Stomach (tissue), 9 donors: Measurements from ENCODE around the gene ATXN1. TPM values are rescaled to one million over a fixed set of nuclear protein-coding genes. Genes with fewer than 3 reads are reported as not detected.

Experiments used
- DNase-seq, 2 donors: peaks; one replicate each; pipeline versions ENCODE4 v3.0.0 to v3.0.0-alpha.2; 2013 to 2019
- H3K27ac ChIP-seq, 5 donors: fragments of 200-600 bp in 4 of 5; sonication (generic) in 4 of 5; one replicate each; pipeline ENCODE4 v1.5.1; 2013 to 2019; ENCODE audit warnings: mild to moderate bottlenecking in 1 of 5, moderate library complexity in 1 of 5
- H3K27me3 ChIP-seq, 3 donors: fragments of 200-600 bp; sonication (generic); one replicate each; pipeline ENCODE4 v1.5.1; 2017 to 2019; ENCODE audit warnings: mixed run types in 1 of 3
- H3K36me3 ChIP-seq, 4 donors: fragments of 200-600 bp; sonication (generic); 1 replicate in 3 of 4; 2 replicates in 1 of 4; pipeline ENCODE4 v1.5.1; 2016 to 2019
- H3K4me1 ChIP-seq, 4 donors: fragments of 200-600 bp; sonication (generic); one replicate each; pipeline ENCODE4 v1.5.1; 2016 to 2019
- H3K4me3 ChIP-seq, 4 donors: fragments of 200-600 bp; sonication (generic) in 3 of 4; one replicate each; pipeline ENCODE4 v1.5.1; 2016 to 2019; ENCODE audit warnings: mild to moderate bottlenecking in 1 of 4
- H3K9me3 ChIP-seq, 4 donors: fragments of 200-600 bp; sonication (generic); one replicate each; pipeline ENCODE4 v1.5.1; 2016 to 2019
- EP300 ChIP-seq: sonication (generic); formaldehyde crosslinking; IDR thresholded peaks from one replicate; pipeline ENCODE4 v1.6.1; 2017; ENCODE audit warnings: antibody characterized with exemption
- POLR2A ChIP-seq, 4 donors: fragments of 450-650 bp; IDR thresholded peaks; one replicate each; pipeline ENCODE4 v1.6.1; 2016; ENCODE audit warnings: antibody characterized with exemption in 4 of 4, control low read depth in 2 of 4, mild to moderate bottlenecking in 1 of 4, moderate library complexity in 1 of 4
- POLR2AphosphoS5 ChIP-seq, 3 donors: sonication (generic); formaldehyde crosslinking; IDR thresholded peaks; one replicate each; pipeline ENCODE4 v1.6.1; 2016; ENCODE audit warnings: antibody characterized with exemption in 3 of 3
- WGBS, 5 donors: extraction: QIAGEN DNeasy Blood & Tissue Kit in 3 of 5; methylation state at CpG; one replicate each; pipeline versions ENCODE4 v1.1.5 to v1.1.7; 2013 to 2018; 5-methylcytosine and 5-hydroxymethylcytosine counted together
- intact Hi-C: fragments of 100-400 bp; cut with DNase I; formaldehyde crosslinking; loops from one replicate; pipeline ENCODE4 v1.15.1; 2023; ENCODE audit warnings: low total_unique reads
- polyA plus RNA-seq, 3 donors: library from polyadenylated mRNA; stranded (reverse); fragments of 200-250 nt; gene quantifications; one replicate each; pipeline ENCODE4 v1.2.3, GENCODE V29; 2013
- total RNA-seq, 5 donors: library from RNA; depleted of rRNA; stranded (reverse); fragments of >200 nt; gene quantifications; one replicate each; pipeline versions ENCODE4 v1.1.0 to v1.2.3, GENCODE V29; 2014 to 2016
- TF ChIP-seq, protein P1 (sequence below), 7 experiments: fragments of 450-650 bp in 4 of 7; fragments of 200-600 bp in 3 of 7; sonication (generic) in 3 of 7; IDR thresholded peaks; one replicate each; pipeline ENCODE4 v1.5.1; 2016 to 2019; ENCODE audit warnings: antibody characterized with exemption in 7 of 7, control low read depth in 2 of 7, mild to moderate bottlenecking in 1 of 7
- donor health status: healthy with polysubstance abuse.
- donor health status: Bipolar disorder and iron deficiency.
- donor health status: healthy.

ATXN1 gene
- total and polyA plus RNA-seq, 8 donors, result 5.2 to 106 (median 39.0) TPM

DNA sequence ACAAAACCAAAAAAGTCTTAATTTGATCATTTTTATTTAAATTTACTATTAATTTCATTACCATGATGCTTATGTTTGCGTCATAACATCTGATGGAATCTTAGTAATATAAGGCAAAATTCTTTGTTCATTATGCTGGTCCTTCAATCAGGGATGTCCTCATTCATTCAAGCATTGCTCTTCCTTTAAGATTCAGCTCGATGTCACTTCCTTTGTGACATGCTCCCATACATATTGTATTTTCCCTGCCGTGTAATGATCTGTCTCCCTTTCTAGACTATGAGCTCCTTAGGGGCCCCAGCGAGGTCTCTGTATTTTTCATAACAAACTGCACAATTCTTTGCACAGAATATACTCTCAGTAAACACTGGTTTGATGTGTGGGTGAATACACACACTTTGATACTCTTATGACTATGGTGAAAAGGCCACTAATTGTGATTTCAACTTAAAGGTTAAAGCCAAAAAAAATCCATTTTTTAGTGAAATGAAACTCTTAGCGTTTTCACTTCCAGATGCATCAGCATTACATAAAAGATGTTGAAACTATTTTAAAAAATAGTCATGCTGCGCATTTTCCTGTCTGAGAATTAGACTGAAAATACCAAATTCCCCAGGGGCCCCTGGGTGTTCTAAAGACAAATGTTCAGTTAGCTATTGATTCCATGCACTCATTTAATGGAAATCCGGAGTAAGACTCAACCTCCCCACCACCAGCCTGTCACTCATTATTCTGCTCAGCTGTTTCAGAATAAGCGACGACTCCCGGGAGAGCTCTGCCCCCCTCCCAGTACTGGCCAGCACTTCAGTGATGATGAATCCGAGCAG lies 169.7 kb downstream of the ATXN1 start:
- intact Hi-C loops, result no loop called here
- H3K4me1 ChIP-seq, result peaks cover 0 to 2% (median under 1%) of the 10 kb centered on the region in 4 donors
- no peaks in the 10 kb centered on the region for H3K27me3 ChIP-seq
- no peak overlapping the region for H3K4me3 ChIP-seq
- H3K9me3 ChIP-seq, result no peaks in the 10 kb centered on the region
- WGBS, 5 donors, result 78 to 83% (median 83%) methylated on average over 11 of the region's 11 CpGs
- no peak for TF ChIP-seq POLR2A (IDR thresholded peaks at IDR 0.05)
- TF ChIP-seq EP300, result no peak
- TF ChIP-seq, protein P1, sequence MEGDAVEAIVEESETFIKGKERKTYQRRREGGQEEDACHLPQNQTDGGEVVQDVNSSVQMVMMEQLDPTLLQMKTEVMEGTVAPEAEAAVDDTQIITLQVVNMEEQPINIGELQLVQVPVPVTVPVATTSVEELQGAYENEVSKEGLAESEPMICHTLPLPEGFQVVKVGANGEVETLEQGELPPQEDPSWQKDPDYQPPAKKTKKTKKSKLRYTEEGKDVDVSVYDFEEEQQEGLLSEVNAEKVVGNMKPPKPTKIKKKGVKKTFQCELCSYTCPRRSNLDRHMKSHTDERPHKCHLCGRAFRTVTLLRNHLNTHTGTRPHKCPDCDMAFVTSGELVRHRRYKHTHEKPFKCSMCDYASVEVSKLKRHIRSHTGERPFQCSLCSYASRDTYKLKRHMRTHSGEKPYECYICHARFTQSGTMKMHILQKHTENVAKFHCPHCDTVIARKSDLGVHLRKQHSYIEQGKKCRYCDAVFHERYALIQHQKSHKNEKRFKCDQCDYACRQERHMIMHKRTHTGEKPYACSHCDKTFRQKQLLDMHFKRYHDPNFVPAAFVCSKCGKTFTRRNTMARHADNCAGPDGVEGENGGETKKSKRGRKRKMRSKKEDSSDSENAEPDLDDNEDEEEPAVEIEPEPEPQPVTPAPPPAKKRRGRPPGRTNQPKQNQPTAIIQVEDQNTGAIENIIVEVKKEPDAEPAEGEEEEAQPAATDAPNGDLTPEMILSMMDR (IDR thresholded peaks at IDR 0.05), result no peak
- TF ChIP-seq POLR2AphosphoS5 (IDR thresholded peaks at IDR 0.05), result no peak
- DNase-seq, result no peak
- H3K36me3 ChIP-seq, result peaks cover 0 to 4% (median under 1%) of the 10 kb centered on the region in 4 donors
- H3K27ac ChIP-seq, result no peak overlapping the region

DNA sequence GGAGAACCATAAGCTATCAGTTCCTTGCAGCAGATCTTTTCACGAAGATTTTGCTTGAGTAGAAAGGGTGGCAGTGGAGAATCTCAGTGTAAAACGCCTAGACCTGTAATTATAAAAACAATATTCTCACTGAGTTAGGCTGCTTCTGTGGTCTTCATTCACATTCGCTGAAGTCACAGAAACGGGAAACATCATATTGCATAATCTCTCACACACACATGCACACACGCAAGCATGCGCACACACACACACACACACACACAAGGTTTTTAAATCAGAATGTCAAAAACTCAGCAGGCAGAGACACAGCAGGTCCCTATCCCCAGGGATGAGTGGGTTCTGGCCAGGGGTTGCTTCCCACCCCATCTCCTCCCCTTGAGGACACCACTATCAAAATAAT lies 175.5 kb downstream of the ATXN1 start:
- TF ChIP-seq EP300, result no peak
- no peak for TF ChIP-seq POLR2A (IDR thresholded peaks at IDR 0.05)
- TF ChIP-seq, protein P1 (IDR thresholded peaks at IDR 0.05), result no peak
- no peak for TF ChIP-seq POLR2AphosphoS5 (IDR thresholded peaks at IDR 0.05)
- WGBS, 5 donors, result 77 to 94% (median 85%) methylated on average over 6 of the region's 6 CpGs
- no peak overlapping the region for H3K4me3 ChIP-seq
- intact Hi-C loops, result no loop called here
- H3K27me3 ChIP-seq, result no peaks in the 10 kb centered on the region
- peaks cover 0 to 10% (median 6%) of the 10 kb centered on the region in 4 donors for H3K4me1 ChIP-seq
- H3K27ac ChIP-seq, result peak overlapping the region in 2 of 5 donors; percentile 33 to 60
- no peak for DNase-seq
- H3K36me3 ChIP-seq, result peaks cover 0 to 24% (median 21%) of the 10 kb centered on the region in 4 donors
- no peaks in the 10 kb centered on the region for H3K9me3 ChIP-seq

DNA sequence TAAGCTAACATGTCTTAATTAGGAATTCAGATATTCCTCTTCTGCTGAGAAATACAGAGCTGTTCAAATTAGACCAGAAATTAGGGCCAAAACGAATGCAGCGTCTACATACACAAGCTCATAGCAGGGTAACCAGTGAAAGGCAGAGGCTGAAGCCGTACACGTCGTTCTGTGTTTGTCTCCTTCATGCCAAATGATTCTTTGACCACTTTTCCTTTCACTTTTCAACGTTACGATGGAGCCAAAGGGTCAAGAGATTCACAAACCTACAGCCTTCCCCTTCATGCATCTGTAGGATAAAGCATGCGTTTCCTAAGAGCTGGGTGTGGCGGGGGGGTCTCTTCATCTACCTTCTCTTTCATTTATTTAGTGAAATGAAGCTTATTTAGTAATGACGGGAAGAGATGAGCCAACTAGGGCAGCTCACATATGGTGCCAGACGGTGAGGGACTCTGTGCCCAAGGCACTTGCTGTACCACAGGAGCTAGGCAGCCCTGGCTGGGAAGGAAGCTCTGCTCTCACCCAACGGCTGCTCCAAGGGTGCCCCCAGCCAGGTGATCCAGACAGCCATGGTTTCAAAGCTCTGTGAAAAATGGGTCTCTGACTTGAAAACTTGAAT lies 178.0 kb downstream of the ATXN1 start:
- peaks cover 0 to 10% (median 6%) of the 10 kb centered on the region in 4 donors for H3K4me1 ChIP-seq
- DNase-seq, result no peak
- intact Hi-C loops, result no loop called here

More for the DNA sequence above, 178.0 kb downstream of the ATXN1 start:
- H3K27ac ChIP-seq, result peak overlapping the region in 3 of 5 donors; percentile 22 to 65 (median 26)
- H3K36me3 ChIP-seq, result peaks cover 0 to 24% (median 21%) of the 10 kb centered on the region in 4 donors
- 68 to 86% (median 80%) methylated on average over 12 of the region's 12 CpGs for WGBS, 5 donors
- TF ChIP-seq EP300 (no peak), POLR2A (IDR thresholded peaks at IDR 0.05) (no peak), POLR2AphosphoS5 (IDR thresholded peaks at IDR 0.05) (no peak)
- TF ChIP-seq, protein P1 (IDR thresholded peaks at IDR 0.05), result no peak
- H3K4me3 ChIP-seq, result peak overlapping the region in 1 of 4 donors; percentile 33
- H3K9me3 ChIP-seq, result no peaks in the 10 kb centered on the region
- no peaks in the 10 kb centered on the region for H3K27me3 ChIP-seq
